Breast epithelium (tissue), 3 donors: Measurements from ENCODE around the gene WDR5B.

Experiments used
- CTCF ChIP-seq, 3 donors: fragments of 450-650 bp; IDR thresholded peaks; one replicate each; pipeline ENCODE4 v1.5.1; 2016 to 2017; ENCODE audit warnings: antibody characterized with exemption in 3 of 3, mild to moderate bottlenecking in 3 of 3, moderate library complexity in 3 of 3
- POLR2A ChIP-seq: fragments of 450-650 bp; IDR thresholded peaks from one replicate; pipeline ENCODE4 v1.6.1; 2016; ENCODE audit warnings: antibody characterized with exemption, mild to moderate bottlenecking, moderate library complexity

DNA sequence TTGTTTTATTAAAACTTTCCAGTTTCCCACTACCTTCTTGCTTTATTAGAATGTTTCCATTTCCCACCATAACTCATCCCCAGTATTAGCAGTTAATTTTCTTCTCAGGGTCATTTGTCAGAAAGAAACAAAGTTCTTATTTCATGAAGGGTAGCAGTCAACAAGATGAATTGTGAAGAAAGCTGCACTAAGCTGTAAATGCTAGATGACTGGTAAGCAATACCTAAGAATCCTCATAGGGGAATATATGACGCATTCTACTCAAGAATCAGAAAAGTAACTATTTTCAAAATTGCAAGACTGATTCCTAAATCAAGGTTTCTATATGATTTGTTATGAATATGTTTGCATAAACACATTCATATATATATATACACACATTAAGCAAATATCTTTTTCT is 48.8 kb upstream of the WDR5B start:
- TF ChIP-seq CTCF (IDR thresholded peaks at IDR 0.05), result no peak
- no peak for TF ChIP-seq POLR2A
